Adrenal gland (tissue), 5 donors: ENCODE data around the gene ELP5.

Source experiments
- CTCF ChIP-seq, 6 experiments: fragments of 450-650 bp in 4 of 6; fragments of 200-600 bp in 2 of 6; sonication (generic) in 1 of 6; IDR thresholded peaks; 1 replicate in 5 of 6; 2 replicates in 1 of 6; pipeline versions ENCODE4 v1.5.1 to v1.8.0; 2016 to 2021; ENCODE audit warnings: antibody characterized with exemption in 6 of 6, mild to moderate bottlenecking in 2 of 6, moderate library complexity in 1 of 6
- POLR2A ChIP-seq, 2 donors: fragments of 450-650 bp; IDR thresholded peaks; one replicate each; pipeline ENCODE4 v1.6.1; 2017; ENCODE audit warnings: antibody characterized with exemption in 2 of 2, mild to moderate bottlenecking in 2 of 2, moderate library complexity in 1 of 2
- donor health status: DM: no; HTN: no; CAD: no.

- TF ChIP-seq CTCF (IDR thresholded peaks at IDR 0.05) (no peak), POLR2A (IDR thresholded peaks at IDR 0.05) (no peak)
Measured at GRCh38 chr17:7281953-7282751, 30.1 kb downstream of the ELP5 start.
